Trophoblast cell (in vitro differentiated cells and primary cell): ENCODE data around the gene KTN1. TPM values are rescaled to one million over a fixed set of nuclear protein-coding genes. Genes with fewer than 3 reads are reported as not detected.

ENCODE experiments used
- DNase-seq, 2 donors: peaks; one replicate each; pipeline ENCODE4 v3.0.0-alpha.2; 2016
- H2AFZ ChIP-seq: 2 replicates; pipeline ENCODE4 v1.6.1; 2013; ENCODE audit warnings: low read length, moderate library complexity, mild to moderate bottlenecking; ENCODE audit not compliant: insufficient read depth, poor library complexity
- H2AK5ac ChIP-seq: 2 replicates; pipeline ENCODE4 v1.6.1; 2013; ENCODE audit warnings: mild to moderate bottlenecking, low read length
- H2BK120ac ChIP-seq: 2 replicates; pipeline ENCODE4 v1.6.1; 2013; ENCODE audit warnings: low read length, mild to moderate bottlenecking, moderate library complexity; ENCODE audit not compliant: insufficient read depth, poor library complexity
- H2BK12ac ChIP-seq: 2 replicates; pipeline ENCODE4 v1.6.1; 2013; ENCODE audit warnings: mild to moderate bottlenecking, low read length, moderate library complexity
- H2BK5ac ChIP-seq: 2 replicates; pipeline ENCODE4 v1.6.1; 2013; ENCODE audit warnings: low read length, low read depth, moderate library complexity, mild to moderate bottlenecking; ENCODE audit not compliant: poor library complexity
- H3K14ac ChIP-seq: 2 replicates; pipeline ENCODE4 v1.6.1; 2013; ENCODE audit warnings: mild to moderate bottlenecking, low read length
- H3K18ac ChIP-seq: 2 replicates; pipeline ENCODE4 v1.6.1; 2013; ENCODE audit warnings: mild to moderate bottlenecking, low read length
- H3K23ac ChIP-seq: 2 replicates; pipeline ENCODE4 v1.6.1; 2013; ENCODE audit warnings: low read length
- H3K27ac ChIP-seq: 2 replicates; pipeline ENCODE4 v1.5.1; 2013; ENCODE audit warnings: low read depth, mild to moderate bottlenecking, inconsistent platforms, low read length, moderate library complexity
- H3K27me3 ChIP-seq: 2 replicates; pipeline ENCODE4 v1.6.1; 2013; ENCODE audit warnings: inconsistent platforms, mild to moderate bottlenecking, low read length, moderate library complexity; ENCODE audit not compliant: insufficient read depth
- H3K36me3 ChIP-seq, 2 experiments: 1 replicate in 1 of 2; 2 replicates in 1 of 2; pipeline ENCODE4 v1.6.1; 2013; ENCODE audit warnings: low read length in 2 of 2, mild to moderate bottlenecking in 2 of 2, moderate library complexity in 1 of 2; ENCODE audit not compliant: insufficient read depth in 2 of 2, control insufficient read depth in 1 of 2
- H3K4ac ChIP-seq: 2 replicates; pipeline ENCODE4 v1.6.1; 2013; ENCODE audit warnings: low read depth, mild to moderate bottlenecking, low read length, moderate library complexity
- H3K4me1 ChIP-seq, 2 experiments: 1 replicate in 1 of 2; 2 replicates in 1 of 2; pipeline ENCODE4 v1.6.1; 2013; ENCODE audit warnings: low read length in 2 of 2, mild to moderate bottlenecking in 2 of 2, moderate library complexity in 1 of 2; ENCODE audit not compliant: insufficient read depth in 2 of 2, control insufficient read depth in 1 of 2
- H3K4me2 ChIP-seq: 2 replicates; pipeline ENCODE4 v1.6.1; 2013; ENCODE audit warnings: inconsistent platforms, mild to moderate bottlenecking, low read length, moderate library complexity
- H3K4me3 ChIP-seq: 2 replicates; pipeline ENCODE4 v1.5.1; 2013; ENCODE audit warnings: mild to moderate bottlenecking, low read depth, low read length, inconsistent platforms
- H3K79me1 ChIP-seq: one replicate; pipeline ENCODE4 v1.6.1; 2013; ENCODE audit warnings: low read length
- H3K79me2 ChIP-seq: 2 replicates; pipeline ENCODE4 v1.6.1; 2013; ENCODE audit warnings: low read length, mild to moderate bottlenecking; ENCODE audit not compliant: control insufficient read depth, insufficient read depth, poor library complexity
- H3K9ac ChIP-seq: 2 replicates; pipeline ENCODE4 v1.6.1; 2013; ENCODE audit warnings: mild to moderate bottlenecking, low read length
- H3K9me3 ChIP-seq: 2 replicates; pipeline ENCODE4 v1.6.1; 2013; ENCODE audit warnings: low read depth, mild to moderate bottlenecking, control low read depth, inconsistent platforms, low read length; ENCODE audit not compliant: insufficient read depth
- H4K12ac ChIP-seq: 2 replicates; pipeline ENCODE4 v1.6.1; 2013; ENCODE audit warnings: low read depth, mild to moderate bottlenecking, low read length, moderate library complexity
- H4K8ac ChIP-seq: 2 replicates; pipeline ENCODE4 v1.6.1; 2013; ENCODE audit warnings: low read depth, mild to moderate bottlenecking, low read length, moderate library complexity
- H4K91ac ChIP-seq: one replicate; pipeline ENCODE4 v1.6.1; 2013; ENCODE audit warnings: low read depth, mild to moderate bottlenecking, low read length, moderate library complexity
- WGBS: extraction: QIAGEN DNeasy Blood & Tissue Kit; methylation state at CpG from one replicate; pipeline ENCODE4 v1.1.7; 2013; ENCODE audit warnings: missing lambda C conversion rate; ENCODE audit not compliant: insufficient read length, insufficient coverage; ENCODE audit errors: extremely low coverage; 5-methylcytosine and 5-hydroxymethylcytosine counted together
- polyA plus RNA-seq: library from polyadenylated mRNA; stranded (reverse); fragments of 200-250 nt; gene quantifications from 2 replicates; pipeline ENCODE4 v1.2.3, GENCODE V29; 2013

The KTN1 gene
- polyA plus RNA-seq = 222 and 228 TPM in 2 replicates

GRCh38 chr14:55579724-55580469 is at the start of gene KTN1:
Gene KTN1 (plus strand): TSS chr14:55580207. CDS start chr14:55612049, 31,842 bp downstream.
- peak within 1 kb of the TSS; percentile 65 for H2BK12ac ChIP-seq
- H3K9me3 ChIP-seq = no peaks in the 10 kb centered on the region
- H3K18ac ChIP-seq = peak within 1 kb of the TSS; percentile 99
- peak within 1 kb of the TSS; percentile 94 for H2BK120ac ChIP-seq
- DNase-seq = peak; percentile 80
- H4K8ac ChIP-seq = peak within 1 kb of the TSS; percentile 96
- H3K4me1 ChIP-seq = peaks cover 2 to 12% of the 10 kb centered on the region in 2 experiments
- peak within 1 kb of the TSS; percentile 99 for H2AFZ ChIP-seq
- peaks cover 21% of the 10 kb centered on the region for H3K79me1 ChIP-seq
- peak within 1 kb of the TSS; percentile 94 for H4K91ac ChIP-seq
- H3K9ac ChIP-seq = peak within 1 kb of the TSS; percentile 99
- H3K4me2 ChIP-seq = peak within 1 kb of the TSS; percentile 80
- H2AK5ac ChIP-seq = peak within 1 kb of the TSS; percentile 99
- no peak within 1 kb of the TSS for H3K23ac ChIP-seq
- no peaks in the 10 kb centered on the region for H3K36me3 ChIP-seq
- H3K4ac ChIP-seq = peak within 1 kb of the TSS; percentile 100
- peak within 1 kb of the TSS; percentile 92 for H4K12ac ChIP-seq
- H2BK5ac ChIP-seq = peak within 1 kb of the TSS; percentile 97
- peak within 1 kb of the TSS; percentile 99 for H3K14ac ChIP-seq
- peaks cover 26% of the 10 kb centered on the region for H3K79me2 ChIP-seq
- WGBS = no CpG with 5 or more reads among the region's 96 CpGs
- H3K27me3 ChIP-seq = no peaks in the 10 kb centered on the region
- H3K4me3 ChIP-seq = peak within 1 kb of the TSS; percentile 98
- peak within 1 kb of the TSS; percentile 98 for H3K27ac ChIP-seq

GRCh38 chr14:55530464-55530863 is 49.5 kb upstream of the KTN1 start:
- no peaks in the 10 kb centered on the region for H3K27me3 ChIP-seq
- H3K4ac ChIP-seq = no peak overlapping the region
- no peak overlapping the region for H2BK120ac ChIP-seq
- peaks cover 7 to 10% of the 10 kb centered on the region in 2 experiments for H3K4me1 ChIP-seq
- no peak overlapping the region for H3K27ac ChIP-seq
- H2AFZ ChIP-seq = no peak overlapping the region
- H4K8ac ChIP-seq = no peak overlapping the region
- H3K4me2 ChIP-seq = no peak overlapping the region
- no peak overlapping the region for H3K23ac ChIP-seq
- no peak for DNase-seq
- no peaks in the 10 kb centered on the region for H3K36me3 ChIP-seq
- no CpG with 5 or more reads among the region's 3 CpGs for WGBS
- H3K9me3 ChIP-seq = peaks cover 2% of the 10 kb centered on the region
- peaks cover 4% of the 10 kb centered on the region for H3K79me1 ChIP-seq
- H3K79me2 ChIP-seq = no peaks in the 10 kb centered on the region
- peak overlapping the region; percentile 54 for H2BK12ac ChIP-seq
- no peak overlapping the region for H3K9ac ChIP-seq
- no peak overlapping the region for H3K18ac ChIP-seq
- H3K4me3 ChIP-seq = no peak overlapping the region
- no peak overlapping the region for H4K91ac ChIP-seq
- H2AK5ac ChIP-seq = peak overlapping the region; percentile 75
- H4K12ac ChIP-seq = no peak overlapping the region
- no peak overlapping the region for H3K14ac ChIP-seq
- no peak overlapping the region for H2BK5ac ChIP-seq

- H3K4ac ChIP-seq = no peak overlapping the region
- no peak overlapping the region for H2BK120ac ChIP-seq
- no peak overlapping the region for H3K23ac ChIP-seq
- no peak overlapping the region for H2BK12ac ChIP-seq
- no peaks in the 10 kb centered on the region for H3K36me3 ChIP-seq
- H4K12ac ChIP-seq = no peak overlapping the region
- no CpG with 5 or more reads among the region's 7 CpGs for WGBS
- H2BK5ac ChIP-seq = no peak overlapping the region
- H3K18ac ChIP-seq = no peak overlapping the region
- no peak overlapping the region for H3K9ac ChIP-seq
- no peak overlapping the region for H3K14ac ChIP-seq
- H4K8ac ChIP-seq = no peak overlapping the region
- H3K4me2 ChIP-seq = no peak overlapping the region
- H4K91ac ChIP-seq = no peak overlapping the region
- H2AFZ ChIP-seq = no peak overlapping the region
- DNase-seq = no peak
- H3K9me3 ChIP-seq = peaks cover 2% of the 10 kb centered on the region
- peaks cover 4% of the 10 kb centered on the region for H3K79me1 ChIP-seq
- H3K4me1 ChIP-seq = peaks cover 7 to 10% of the 10 kb centered on the region in 2 experiments
- H3K27ac ChIP-seq = no peak overlapping the region
- no peak overlapping the region for H2AK5ac ChIP-seq
- no peaks in the 10 kb centered on the region for H3K27me3 ChIP-seq
- no peak overlapping the region for H3K4me3 ChIP-seq
- H3K79me2 ChIP-seq = no peaks in the 10 kb centered on the region
Measured at GRCh38 chr14:55532645-55533344, 47.2 kb upstream of the KTN1 start.

- peak overlapping the region; percentile 42 for H2BK5ac ChIP-seq
- no peak overlapping the region for H3K4ac ChIP-seq
- WGBS = no CpG with 5 or more reads among the region's 5 CpGs
- peaks cover 2% of the 10 kb centered on the region for H3K9me3 ChIP-seq
- peaks cover 7 to 10% of the 10 kb centered on the region in 2 experiments for H3K4me1 ChIP-seq
- peak overlapping the region; percentile 59 for H2BK12ac ChIP-seq
- no peak overlapping the region for H2AK5ac ChIP-seq
- no peaks in the 10 kb centered on the region for H3K36me3 ChIP-seq
- no peak overlapping the region for H4K12ac ChIP-seq
- no peak overlapping the region for H3K4me3 ChIP-seq
- H3K79me1 ChIP-seq = peaks cover 4% of the 10 kb centered on the region
- H3K27ac ChIP-seq = no peak overlapping the region
- H3K27me3 ChIP-seq = no peaks in the 10 kb centered on the region
- H4K91ac ChIP-seq = no peak overlapping the region
- H2BK120ac ChIP-seq = peak overlapping the region; percentile 10
- no peak overlapping the region for H3K18ac ChIP-seq
- no peak for DNase-seq
- no peaks in the 10 kb centered on the region for H3K79me2 ChIP-seq
- no peak overlapping the region for H3K23ac ChIP-seq
- H3K4me2 ChIP-seq = no peak overlapping the region
- H2AFZ ChIP-seq = no peak overlapping the region
- H3K9ac ChIP-seq = no peak overlapping the region
- no peak overlapping the region for H4K8ac ChIP-seq
- no peak overlapping the region for H3K14ac ChIP-seq
Measured at GRCh38 chr14:55533960-55534359, 46.0 kb upstream of the KTN1 start.
